Skeletal muscle satellite cell (primary cell): Measurements from ENCODE around the gene NELL2.

ENCODE experiments used
- H3K27me3 ChIP-seq: 2 replicates; pipeline ENCODE4 v1.7.0; 2013; ENCODE audit warnings: low read length; ENCODE audit not compliant: control insufficient read depth, insufficient read depth
- H3K36me3 ChIP-seq: 2 replicates; pipeline ENCODE4 v1.7.0; 2013; ENCODE audit warnings: mild to moderate bottlenecking, control low read depth, low read length; ENCODE audit not compliant: insufficient read depth
- H3K4me1 ChIP-seq: 2 replicates; pipeline ENCODE4 v1.7.0; 2013; ENCODE audit warnings: low read length; ENCODE audit not compliant: control insufficient read depth, insufficient read depth
- H3K4me2 ChIP-seq: 2 replicates; pipeline ENCODE4 v1.7.0; 2013; ENCODE audit warnings: mild to moderate bottlenecking, low read length
- H3K4me3 ChIP-seq: 2 replicates; pipeline ENCODE4 v1.7.0; 2013; ENCODE audit warnings: low read length
- H3K9ac ChIP-seq: 2 replicates; pipeline ENCODE4 v1.7.0; 2013; ENCODE audit warnings: mild to moderate bottlenecking, low read depth, low read length, moderate library complexity
- H3K9me3 ChIP-seq: replicated peaks from 2 replicates; pipeline ENCODE4 v1.7.0; 2013; ENCODE audit warnings: mild to moderate bottlenecking, control low read depth, low read length

Gene NELL2

DNA sequence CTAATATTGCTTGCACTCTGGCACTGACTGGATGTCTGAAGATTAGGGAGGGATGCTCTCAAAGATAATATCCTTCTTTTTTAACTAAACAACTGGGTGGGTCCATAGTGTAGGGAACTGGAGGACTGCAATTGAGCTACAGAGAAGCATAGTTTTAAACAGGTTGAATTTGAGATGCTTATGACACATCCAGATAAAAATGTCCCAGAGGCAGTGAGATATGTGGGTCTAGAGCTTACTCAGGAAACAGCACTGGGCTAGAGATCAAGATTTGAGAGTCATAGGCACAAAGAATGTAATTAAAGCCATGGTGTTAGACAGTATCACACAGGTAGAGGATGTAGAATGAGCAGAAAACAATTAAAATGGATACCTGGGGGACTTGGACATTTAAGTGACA lies 198.4 kb downstream of the NELL2 start:
- Histone ChIP-seq H3K4me3 (no peak overlapping the region), H3K4me2 (no peak overlapping the region), H3K9ac (no peak overlapping the region), H3K4me1 (no peaks in the 10 kb centered on the region), H3K27me3 (no peaks in the 10 kb centered on the region), H3K9me3 (no peaks in the 10 kb centered on the region), H3K36me3 (no peaks in the 10 kb centered on the region)

DNA sequence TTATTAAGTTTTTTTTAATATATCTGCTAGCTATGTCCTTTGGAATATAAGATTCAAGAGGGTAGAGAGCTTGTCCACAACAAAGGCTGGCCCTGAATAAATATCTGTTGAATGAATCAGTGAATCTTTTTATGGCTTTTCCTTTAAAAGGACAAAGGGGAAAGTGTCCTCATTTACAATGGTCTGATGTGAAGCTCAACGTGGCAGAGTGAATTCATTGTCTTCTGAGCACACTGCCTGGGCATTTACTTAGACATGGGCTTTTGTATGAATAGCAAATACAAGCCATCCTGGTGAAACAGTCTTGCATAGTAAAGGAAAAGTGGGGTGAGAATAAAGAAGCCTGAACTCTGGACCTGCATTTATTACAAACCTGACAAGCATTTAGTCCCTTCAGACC lies 201.2 kb downstream of the NELL2 start:
- Histone ChIP-seq H3K4me2 (no peak overlapping the region), H3K4me1 (no peaks in the 10 kb centered on the region), H3K9ac (no peak overlapping the region), H3K27me3 (no peaks in the 10 kb centered on the region), H3K36me3 (no peaks in the 10 kb centered on the region), H3K9me3 (no peaks in the 10 kb centered on the region), H3K4me3 (no peak overlapping the region)

GRCh38 chr12:44673811-44674210 lies 202.3 kb downstream of the NELL2 start:
- H3K9ac ChIP-seq, result no peak overlapping the region
- H3K4me2 ChIP-seq, result no peak overlapping the region
- H3K27me3 ChIP-seq, result no peaks in the 10 kb centered on the region
- no peak overlapping the region for H3K4me3 ChIP-seq
- no peaks in the 10 kb centered on the region for H3K9me3 ChIP-seq
- H3K36me3 ChIP-seq, result no peaks in the 10 kb centered on the region
- H3K4me1 ChIP-seq, result no peaks in the 10 kb centered on the region

DNA sequence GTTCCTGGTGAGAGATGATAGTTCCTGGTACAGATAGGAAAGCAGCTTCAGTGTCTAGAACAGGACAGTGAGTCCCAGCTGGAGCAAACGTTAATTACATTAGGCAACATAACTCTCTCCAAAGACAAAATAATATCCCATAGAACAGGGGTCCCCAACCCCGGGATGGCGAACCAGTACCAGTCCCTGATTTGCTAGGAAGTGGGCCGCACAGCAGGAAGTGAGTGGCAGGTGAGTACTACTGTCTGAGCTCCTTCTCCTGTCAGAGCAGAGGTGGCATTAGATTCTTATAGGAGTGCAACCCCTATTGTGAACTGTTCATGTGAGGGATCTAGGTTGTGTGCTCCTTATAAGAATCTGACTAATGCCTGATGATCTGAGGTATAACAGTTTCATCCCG lies 204.1 kb downstream of the NELL2 start:
- H3K9me3 ChIP-seq, result no peaks in the 10 kb centered on the region
- no peaks in the 10 kb centered on the region for H3K36me3 ChIP-seq
- H3K4me2 ChIP-seq, result no peak overlapping the region
- no peaks in the 10 kb centered on the region for H3K27me3 ChIP-seq
- no peaks in the 10 kb centered on the region for H3K4me1 ChIP-seq
- no peak overlapping the region for H3K4me3 ChIP-seq
- H3K9ac ChIP-seq, result no peak overlapping the region

- no peaks in the 10 kb centered on the region for H3K27me3 ChIP-seq
- H3K4me2 ChIP-seq, result no peak overlapping the region
- H3K36me3 ChIP-seq, result no peaks in the 10 kb centered on the region
- no peaks in the 10 kb centered on the region for H3K4me1 ChIP-seq
- no peak overlapping the region for H3K9ac ChIP-seq
- H3K4me3 ChIP-seq, result no peak overlapping the region
- H3K9me3 ChIP-seq, result no peaks in the 10 kb centered on the region
Observed at GRCh38 chr12:44668443-44668842, 207.7 kb downstream of the NELL2 start.

DNA sequence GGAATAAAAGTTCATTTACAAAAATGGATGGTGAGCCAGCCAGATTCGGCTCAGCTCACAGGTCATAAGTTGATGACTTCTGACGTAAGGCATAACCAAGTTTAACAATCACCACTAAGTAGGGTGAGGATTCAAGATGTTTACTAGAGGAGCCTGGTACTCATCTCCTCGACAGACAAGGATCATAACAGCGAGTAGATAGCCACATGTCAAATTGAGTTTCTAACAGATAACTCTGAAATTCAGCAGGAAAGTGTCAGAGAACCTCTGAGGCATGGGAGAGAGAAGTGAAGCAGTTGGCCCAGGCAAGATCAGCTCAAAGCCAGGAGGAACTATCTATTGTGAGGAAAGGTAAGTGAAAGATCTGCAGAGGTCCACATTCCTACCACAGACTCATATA lies 208.7 kb downstream of the NELL2 start:
- H3K9me3 ChIP-seq, result no peaks in the 10 kb centered on the region
- no peak overlapping the region for H3K4me3 ChIP-seq
- no peak overlapping the region for H3K9ac ChIP-seq
- no peak overlapping the region for H3K4me2 ChIP-seq
- H3K36me3 ChIP-seq, result no peaks in the 10 kb centered on the region
- H3K4me1 ChIP-seq, result no peaks in the 10 kb centered on the region
- H3K27me3 ChIP-seq, result no peaks in the 10 kb centered on the region

- no peaks in the 10 kb centered on the region for H3K4me1 ChIP-seq
- peaks cover 2% of the 10 kb centered on the region for H3K9me3 ChIP-seq
- H3K4me2 ChIP-seq, result no peak overlapping the region
- no peak overlapping the region for H3K4me3 ChIP-seq
- H3K9ac ChIP-seq, result no peak overlapping the region
- H3K36me3 ChIP-seq, result no peaks in the 10 kb centered on the region
- H3K27me3 ChIP-seq, result no peaks in the 10 kb centered on the region
Observed at GRCh38 chr12:44663291-44663690, 212.8 kb downstream of the NELL2 start.

GRCh38 chr12:44655846-44656245 lies 220.3 kb downstream of the NELL2 start:
- Histone ChIP-seq H3K27me3 (no peaks in the 10 kb centered on the region), H3K4me2 (no peak overlapping the region), H3K36me3 (no peaks in the 10 kb centered on the region), H3K4me1 (no peaks in the 10 kb centered on the region), H3K4me3 (no peak overlapping the region), H3K9me3 (no peaks in the 10 kb centered on the region), H3K9ac (no peak overlapping the region)

GRCh38 chr12:44654646-44655639 lies 221.2 kb downstream of the NELL2 start:
- no peaks in the 10 kb centered on the region for H3K27me3 ChIP-seq
- no peak overlapping the region for H3K4me2 ChIP-seq
- H3K36me3 ChIP-seq, result no peaks in the 10 kb centered on the region
- no peak overlapping the region for H3K4me3 ChIP-seq
- no peaks in the 10 kb centered on the region for H3K9me3 ChIP-seq
- H3K9ac ChIP-seq, result no peak overlapping the region
- no peaks in the 10 kb centered on the region for H3K4me1 ChIP-seq

DNA sequence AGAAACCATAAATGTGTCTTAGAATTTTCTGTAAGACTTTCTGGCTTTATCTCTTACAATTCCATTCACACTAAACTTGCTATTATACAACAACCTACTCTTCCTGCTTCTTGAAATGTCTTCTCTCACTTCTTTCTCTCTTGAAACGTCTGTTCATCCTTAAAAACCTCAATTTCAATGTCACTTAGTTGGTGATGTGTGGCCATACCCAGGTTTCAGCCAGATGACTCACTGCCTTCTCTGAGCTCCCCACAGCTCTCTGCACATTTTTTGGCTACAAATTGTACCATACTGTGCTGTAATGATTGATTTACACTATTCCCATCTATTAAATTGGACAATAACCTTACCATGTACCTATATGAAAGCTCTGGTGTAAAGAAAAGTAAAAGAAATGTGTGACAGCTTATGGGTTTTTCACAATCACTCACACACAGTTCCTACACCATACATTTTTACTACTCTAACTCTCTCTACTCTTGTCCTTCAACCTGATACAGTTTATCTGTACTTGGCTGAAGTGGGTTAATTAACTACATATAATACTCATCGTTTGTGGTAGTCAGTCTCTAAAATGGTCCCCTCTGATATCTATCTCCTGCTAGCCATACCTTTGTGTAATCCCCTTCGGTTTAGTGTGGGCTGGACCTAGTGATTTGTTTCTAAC lies 222.1 kb downstream of the NELL2 start:
- H3K9ac ChIP-seq, result no peak overlapping the region
- H3K9me3 ChIP-seq, result no peaks in the 10 kb centered on the region
- H3K4me1 ChIP-seq, result no peaks in the 10 kb centered on the region
- no peaks in the 10 kb centered on the region for H3K27me3 ChIP-seq
- no peak overlapping the region for H3K4me3 ChIP-seq
- no peak overlapping the region for H3K4me2 ChIP-seq
- H3K36me3 ChIP-seq, result no peaks in the 10 kb centered on the region

DNA sequence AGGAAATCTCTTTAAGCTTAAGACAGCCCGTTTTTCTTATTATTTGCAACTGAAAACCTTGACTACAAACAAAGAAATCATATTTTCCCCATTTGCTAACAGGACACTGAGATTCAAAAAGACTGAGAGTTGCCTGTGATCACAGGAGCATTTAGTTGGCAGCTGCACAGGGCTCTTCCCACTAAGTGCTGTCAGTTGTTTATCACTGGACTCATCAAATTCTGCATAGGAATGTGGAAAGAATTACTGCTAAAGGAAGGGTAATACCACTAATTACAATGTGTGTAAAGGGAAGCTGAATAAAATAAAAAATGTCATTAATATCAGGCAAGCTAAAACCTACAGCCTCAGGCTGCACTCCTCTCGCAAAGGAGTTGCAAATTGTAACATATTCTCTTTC lies 226.4 kb downstream of the NELL2 start:
- Histone ChIP-seq H3K36me3 (no peaks in the 10 kb centered on the region), H3K27me3 (no peaks in the 10 kb centered on the region), H3K9me3 (no peaks in the 10 kb centered on the region), H3K4me2 (no peak overlapping the region), H3K4me1 (no peaks in the 10 kb centered on the region), H3K4me3 (no peak overlapping the region), H3K9ac (no peak overlapping the region)
